IMR-90 (cell line): ENCODE measurements around the gene LANCL1. TPM values are rescaled to one million over a fixed set of nuclear protein-coding genes. Genes with fewer than 3 reads are reported as not detected.

Experiments used
- ATAC-seq: fragments of 200-7000 bp; cut with Tn5 transposase; 2 replicates; pipeline ENCODE4 v1.9.1; 2020; ENCODE audit warnings: low read depth, mild to moderate bottlenecking, moderate library complexity
- BruUV-seq: library from RNA; stranded (reverse); fragments of 400-500 nt; replicated peaks from 2 replicates; lab custom pipeline; 2021; lab: Mats Ljungman, UMichigan
- CTCF ChIA-PET: fragments of 300-600 bp; formaldehyde crosslinking; extraction: SDS; loops from one replicate; lab custom pipeline; 2021; ENCODE audit warnings: antibody characterized with exemption; lab: Yijun Ruan, JAX
- POLR2A ChIA-PET: fragments of 300-600 bp; sonication (Branson Sonifier 250); formaldehyde crosslinking; loops from one replicate; lab custom pipeline; 2022; ENCODE audit warnings: antibody characterized with exemption; ENCODE audit not compliant: unreplicated experiment; lab: Charles Lee
- DNase-seq: peaks from one replicate; pipeline ENCODE4 v3.0.0; 2013
- H2AFZ ChIP-seq: replicated peaks from 2 replicates; pipeline ENCODE3; 2013; ENCODE audit warnings: low read length, mild to moderate bottlenecking; ENCODE audit not compliant: poor library complexity
- H2AK5ac ChIP-seq: 2 replicates; pipeline ENCODE4 v1.6.1; 2013; ENCODE audit warnings: low read depth, low read length, inconsistent platforms
- H2AK9ac ChIP-seq: replicated peaks from 2 replicates; pipeline ENCODE3; 2013; ENCODE audit warnings: mild to moderate bottlenecking, low read depth, low read length, moderate library complexity; ENCODE audit not compliant: poor library complexity
- H2BK120ac ChIP-seq: 2 replicates; pipeline ENCODE4 v1.6.1; 2013; ENCODE audit warnings: low read depth, low read length, inconsistent platforms
- H2BK15ac ChIP-seq: 3 replicates; pipeline ENCODE4 v1.6.1; 2013; ENCODE audit warnings: low read depth, low read length, inconsistent platforms
- H2BK20ac ChIP-seq: 2 replicates; pipeline ENCODE4 v1.6.1; 2013; ENCODE audit warnings: low read depth, mild to moderate bottlenecking, inconsistent platforms, low read length, moderate library complexity
- H2BK5ac ChIP-seq: 2 replicates; pipeline ENCODE4 v1.6.1; 2013; ENCODE audit warnings: mild to moderate bottlenecking, low read depth, low read length, inconsistent platforms; ENCODE audit not compliant: poor library complexity, severe bottlenecking
- H3K14ac ChIP-seq: replicated peaks from 2 replicates; pipeline ENCODE4 v1.6.1; 2013; ENCODE audit warnings: low read depth, low read length, inconsistent platforms
- H3K18ac ChIP-seq: 2 replicates; pipeline ENCODE4 v1.6.1; 2013; ENCODE audit warnings: low read depth, low read length, control low read depth
- H3K23ac ChIP-seq: 2 replicates; pipeline ENCODE4 v1.6.1; 2013; ENCODE audit warnings: low read depth, low read length, inconsistent platforms
- H3K27ac ChIP-seq: 2 replicates; pipeline ENCODE4 v1.5.1; 2013; ENCODE audit warnings: mild to moderate bottlenecking, control low read depth, low read length; ENCODE audit not compliant: insufficient read depth
- H3K27me3 ChIP-seq: 2 replicates; pipeline ENCODE4 v1.6.1; 2013; ENCODE audit warnings: low read length; ENCODE audit not compliant: control insufficient read depth, insufficient read depth
- H3K36me3 ChIP-seq: 2 replicates; pipeline ENCODE4 v1.6.1; 2013; ENCODE audit warnings: low read length, mixed read lengths; ENCODE audit not compliant: control insufficient read depth, insufficient read depth
- H3K4ac ChIP-seq: 2 replicates; pipeline ENCODE4 v1.6.1; 2013; ENCODE audit warnings: low read depth, low read length, inconsistent platforms
- H3K4me1 ChIP-seq: 2 replicates; pipeline ENCODE4 v1.6.1; 2013; ENCODE audit warnings: low read length, mixed read lengths; ENCODE audit not compliant: control insufficient read depth, insufficient read depth
- H3K4me2 ChIP-seq: 2 replicates; pipeline ENCODE4 v1.6.1; 2013; ENCODE audit warnings: low read depth, mild to moderate bottlenecking, control low read depth, low read length, moderate library complexity
- H3K4me3 ChIP-seq: 2 replicates; pipeline ENCODE4 v1.5.1; 2013; ENCODE audit warnings: low read depth, mild to moderate bottlenecking, control low read depth, low read length, moderate library complexity; ENCODE audit not compliant: insufficient read depth
- H3K56ac ChIP-seq: 2 replicates; pipeline ENCODE4 v1.6.1; 2013; ENCODE audit warnings: low read length, inconsistent platforms; ENCODE audit not compliant: insufficient read depth; ENCODE audit errors: extremely low read depth
- H3K79me1 ChIP-seq, 2 experiments: 2 replicates each; pipeline ENCODE4 v1.6.1; 2013; ENCODE audit warnings: low read length in 2 of 2, inconsistent platforms in 1 of 2, low read depth in 1 of 2
- H3K9ac ChIP-seq: 2 replicates; pipeline ENCODE4 v1.6.1; 2013; ENCODE audit warnings: low read depth, low read length, control low read depth
- H3K9me1 ChIP-seq: 2 replicates; pipeline ENCODE4 v1.6.1; 2013; ENCODE audit warnings: low read length, inconsistent platforms; ENCODE audit not compliant: insufficient read depth
- H3K9me3 ChIP-seq: 2 replicates; pipeline ENCODE4 v1.6.1; 2013; ENCODE audit warnings: low read length; ENCODE audit not compliant: control insufficient read depth, insufficient read depth
- H4K20me1 ChIP-seq: 2 replicates; pipeline ENCODE4 v1.6.1; 2013; ENCODE audit warnings: low read length, inconsistent platforms; ENCODE audit not compliant: insufficient read depth
- H4K5ac ChIP-seq: 2 replicates; pipeline ENCODE4 v1.6.1; 2013; ENCODE audit warnings: mild to moderate bottlenecking, low read depth, low read length, control low read depth
- H4K8ac ChIP-seq, 2 experiments: 2 replicates each; pipeline ENCODE4 v1.6.1; 2013; ENCODE audit warnings: low read depth in 2 of 2, low read length in 2 of 2, control low read depth in 1 of 2, inconsistent platforms in 1 of 2
- H4K91ac ChIP-seq: 2 replicates; pipeline ENCODE4 v1.6.1; 2013; ENCODE audit warnings: low read depth, low read length, inconsistent platforms; ENCODE audit not compliant: insufficient read depth
- BHLHE40 ChIP-seq: fragments of 150-350 bp; IDR thresholded peaks from 2 replicates; pipeline ENCODE4 v1.6.1; 2016; ENCODE audit warnings: mild to moderate bottlenecking, low read depth, low read length
- CEBPB ChIP-seq: IDR thresholded peaks from 2 replicates; pipeline ENCODE4 v1.6.1; 2012; ENCODE audit warnings: low read depth, low read length, improper control_type of control experiment
- FOS ChIP-seq: fragments of 150-350 bp; IDR thresholded peaks from 2 replicates; pipeline ENCODE4 v1.6.1; 2016; ENCODE audit warnings: low read depth, low read length
- MAFK ChIP-seq: IDR thresholded peaks from 2 replicates; pipeline ENCODE4 v1.6.1; 2012; ENCODE audit warnings: low read depth, low read length, improper control_type of control experiment
- NFE2L2 ChIP-seq: fragments of 150-350 bp; IDR thresholded peaks from 2 replicates; pipeline ENCODE4 v1.6.1; 2016; ENCODE audit warnings: low read depth, mild to moderate bottlenecking, low read length
- POLR2A ChIP-seq: IDR thresholded peaks from 2 replicates; pipeline ENCODE4 v1.6.1; 2012; ENCODE audit warnings: mild to moderate bottlenecking, low read depth, low read length
- RAD21 ChIP-seq: IDR thresholded peaks from 2 replicates; pipeline ENCODE4 v1.6.1; 2012; ENCODE audit warnings: low read length, improper control_type of control experiment
- RCOR1 ChIP-seq: IDR thresholded peaks from 2 replicates; pipeline ENCODE4 v1.6.1; 2012; ENCODE audit warnings: mild to moderate bottlenecking, low read length, improper control_type of control experiment; ENCODE audit not compliant: insufficient replicate concordance
- RFX5 ChIP-seq: IDR thresholded peaks from 2 replicates; pipeline ENCODE4 v1.8.0; 2012; ENCODE audit warnings: low read depth, mild to moderate bottlenecking, low read length, moderate library complexity
- SMC3 ChIP-seq: fragments of 150-350 bp; IDR thresholded peaks from 2 replicates; pipeline ENCODE4 v1.6.1; 2016; ENCODE audit warnings: low read depth, mild to moderate bottlenecking, antibody characterized with exemption, low read length, moderate library complexity
- WGBS, 2 experiments: methylation state at CpG; one replicate each; pipeline versions ENCODE4 v1.1.5 to v1.1.7; 2013; ENCODE audit warnings: missing lambda C conversion rate in 2 of 2; ENCODE audit not compliant: insufficient read length in 1 of 2; ENCODE audit errors: extremely low coverage in 2 of 2; 5-methylcytosine and 5-hydroxymethylcytosine counted together
- dilution Hi-C: fragments of 300-500 bp; cut with HindIII; formaldehyde crosslinking; loops from one replicate; pipeline ENCODE4 v1.14.3; 2018; ENCODE audit warnings: low sequenced_read_pairs; ENCODE audit not compliant: unreplicated experiment
- in situ Hi-C: fragments of 300-500 bp; cut with MboI; formaldehyde crosslinking; loops from 3 replicates; pipeline ENCODE4 v1.14.3; 2019; ENCODE audit warnings: low sequenced_read_pairs, inconsistent platforms, mixed read lengths
- intact Hi-C: fragments of 100-400 bp; cut with micrococcal nuclease; formaldehyde crosslinking; loops from 2 replicates; pipeline ENCODE4 v1.10.0; 2022
- polyA plus RNA-seq, 3 experiments: library from polyadenylated mRNA; depleted of rRNA; stranded (reverse); fragments of >200 nt; gene quantifications; 2 replicates each; pipeline ENCODE4 v1.2.3, GENCODE V29; 2012; ENCODE audit warnings: low replicate concordance in 1 of 3
- total RNA-seq: library from RNA; depleted of rRNA; stranded (reverse); fragments of >200 nt; gene quantifications from 2 replicates; pipeline ENCODE4 v1.2.3, GENCODE V29; 2012
- TF ChIP-seq, protein P1 (sequence below): conservative IDR thresholded peaks from 2 replicates; pipeline ENCODE4 v1.5.1; 2012; ENCODE audit warnings: mild to moderate bottlenecking, low read depth, low read length, improper control_type of control experiment
- TF ChIP-seq, protein P2 (sequence below): fragments of 150-350 bp; IDR thresholded peaks from 2 replicates; pipeline ENCODE4 v1.6.1; 2016; ENCODE audit warnings: low read depth, mild to moderate bottlenecking, low read length, moderate library complexity, borderline replicate concordance
- TF ChIP-seq, protein P3 (sequence below): fragments of 150-350 bp; IDR thresholded peaks from 2 replicates; pipeline ENCODE4 v1.6.1; 2017; ENCODE audit warnings: mild to moderate bottlenecking, antibody characterized with exemption, low read length, low read depth

Gene LANCL1
- total and polyA plus RNA-seq, 2 of the 4 experiments (the other 2 are of a cell fraction), result 29.7 to 53.8 TPM

DNA sequence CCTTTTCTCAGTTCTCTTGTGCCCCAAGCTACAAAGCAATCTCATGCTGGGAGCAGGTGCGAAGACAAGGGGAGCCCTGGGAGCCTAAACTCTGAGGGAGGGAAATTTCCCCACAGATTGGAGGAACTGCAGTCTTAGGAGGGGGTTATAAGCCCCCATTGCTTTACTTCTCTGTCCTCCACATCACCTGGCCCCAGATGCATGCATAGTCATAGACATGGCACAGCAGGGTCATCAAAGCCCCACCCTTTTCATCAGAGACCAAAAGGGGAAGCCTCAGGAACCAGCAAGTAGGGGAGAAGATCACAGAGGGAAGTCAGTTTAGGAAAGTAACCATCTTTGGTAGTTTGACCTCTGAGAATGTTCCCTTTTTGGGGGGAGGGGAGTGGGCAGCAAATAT lies 33.7 kb downstream of the LANCL1 start:
- TF ChIP-seq RFX5, result no peak
- TF ChIP-seq POLR2A, result no peak
- TF ChIP-seq BHLHE40, result no peak
- TF ChIP-seq, protein P1, sequence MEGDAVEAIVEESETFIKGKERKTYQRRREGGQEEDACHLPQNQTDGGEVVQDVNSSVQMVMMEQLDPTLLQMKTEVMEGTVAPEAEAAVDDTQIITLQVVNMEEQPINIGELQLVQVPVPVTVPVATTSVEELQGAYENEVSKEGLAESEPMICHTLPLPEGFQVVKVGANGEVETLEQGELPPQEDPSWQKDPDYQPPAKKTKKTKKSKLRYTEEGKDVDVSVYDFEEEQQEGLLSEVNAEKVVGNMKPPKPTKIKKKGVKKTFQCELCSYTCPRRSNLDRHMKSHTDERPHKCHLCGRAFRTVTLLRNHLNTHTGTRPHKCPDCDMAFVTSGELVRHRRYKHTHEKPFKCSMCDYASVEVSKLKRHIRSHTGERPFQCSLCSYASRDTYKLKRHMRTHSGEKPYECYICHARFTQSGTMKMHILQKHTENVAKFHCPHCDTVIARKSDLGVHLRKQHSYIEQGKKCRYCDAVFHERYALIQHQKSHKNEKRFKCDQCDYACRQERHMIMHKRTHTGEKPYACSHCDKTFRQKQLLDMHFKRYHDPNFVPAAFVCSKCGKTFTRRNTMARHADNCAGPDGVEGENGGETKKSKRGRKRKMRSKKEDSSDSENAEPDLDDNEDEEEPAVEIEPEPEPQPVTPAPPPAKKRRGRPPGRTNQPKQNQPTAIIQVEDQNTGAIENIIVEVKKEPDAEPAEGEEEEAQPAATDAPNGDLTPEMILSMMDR, result no peak
- TF ChIP-seq NFE2L2, result no peak
- TF ChIP-seq MAFK, result no peak
- no peak for TF ChIP-seq RAD21
- no peak for TF ChIP-seq SMC3
- TF ChIP-seq CEBPB, result no peak
- TF ChIP-seq RCOR1, result no peak
- TF ChIP-seq, protein P2, sequence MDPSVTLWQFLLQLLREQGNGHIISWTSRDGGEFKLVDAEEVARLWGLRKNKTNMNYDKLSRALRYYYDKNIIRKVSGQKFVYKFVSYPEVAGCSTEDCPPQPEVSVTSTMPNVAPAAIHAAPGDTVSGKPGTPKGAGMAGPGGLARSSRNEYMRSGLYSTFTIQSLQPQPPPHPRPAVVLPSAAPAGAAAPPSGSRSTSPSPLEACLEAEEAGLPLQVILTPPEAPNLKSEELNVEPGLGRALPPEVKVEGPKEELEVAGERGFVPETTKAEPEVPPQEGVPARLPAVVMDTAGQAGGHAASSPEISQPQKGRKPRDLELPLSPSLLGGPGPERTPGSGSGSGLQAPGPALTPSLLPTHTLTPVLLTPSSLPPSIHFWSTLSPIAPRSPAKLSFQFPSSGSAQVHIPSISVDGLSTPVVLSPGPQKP, result no peak
- TF ChIP-seq FOS, result no peak
- TF ChIP-seq, protein P3, sequence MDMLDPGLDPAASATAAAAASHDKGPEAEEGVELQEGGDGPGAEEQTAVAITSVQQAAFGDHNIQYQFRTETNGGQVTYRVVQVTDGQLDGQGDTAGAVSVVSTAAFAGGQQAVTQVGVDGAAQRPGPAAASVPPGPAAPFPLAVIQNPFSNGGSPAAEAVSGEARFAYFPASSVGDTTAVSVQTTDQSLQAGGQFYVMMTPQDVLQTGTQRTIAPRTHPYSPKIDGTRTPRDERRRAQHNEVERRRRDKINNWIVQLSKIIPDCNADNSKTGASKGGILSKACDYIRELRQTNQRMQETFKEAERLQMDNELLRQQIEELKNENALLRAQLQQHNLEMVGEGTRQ, result no peak
- no TSS peak for BruUV-seq
- Histone ChIP-seq H3K4me3 (no peak overlapping the region), H4K91ac (no peak overlapping the region), H3K9me1 (no peaks in the 10 kb centered on the region), H2BK20ac (no peak overlapping the region), H3K56ac (no peak overlapping the region), H3K9ac (no peak overlapping the region), H2AFZ (no peak overlapping the region), H3K14ac (no peak overlapping the region), H3K36me3 (peaks cover 2% of the 10 kb centered on the region; the same call in 1 of the 2 replicates), H3K79me1 (no peaks in the 10 kb centered on the region), H2BK120ac (no peak overlapping the region), H3K4me2 (no peak overlapping the region), H2BK15ac (no peak overlapping the region), H3K4ac (no peak overlapping the region), H3K27ac (no peak overlapping the region), H2AK9ac (no peak overlapping the region), H3K9me3 (no peaks in the 10 kb centered on the region), H4K20me1 (no peaks in the 10 kb centered on the region), H2AK5ac (no peak overlapping the region), H3K23ac (no peak overlapping the region), H4K5ac (no peak overlapping the region), H3K18ac (no peak overlapping the region), H3K27me3 (no peaks in the 10 kb centered on the region), H2BK5ac (no peak overlapping the region), H3K4me1 (no peaks in the 10 kb centered on the region), H4K8ac (no peak overlapping the region)
- intact Hi-C loops (no loop called here), in situ Hi-C loops (no loop called here), dilution Hi-C loops (no loop called here)
- WGBS, 2 experiments, result no CpG with 5 or more reads among the region's 1 CpG
- ChIA-PET POLR2A (no interaction called here), CTCF (no interaction called here)
- ATAC-seq (no peak), DNase-seq (no peak)
